Body of pancreas (tissue), 4 donors: ENCODE measurements around the gene AGAP1. TPM values are rescaled to one million over a fixed set of nuclear protein-coding genes. Genes with fewer than 3 reads are reported as not detected.

Experiments
- ATAC-seq: fragments of 150-250 bp; one replicate; pipeline ENCODE4 v1.9.1; 2016
- DNase-seq, 4 donors: peaks; one replicate each; pipeline ENCODE4 v3.0.0-alpha.2; 2019
- H3K27ac ChIP-seq, 4 donors: fragments of 200-600 bp; sonication (generic); 1 replicate in 3 of 4; 2 replicates in 1 of 4; pipeline versions ENCODE4 v1.5.1 to v1.6.1; 2016 to 2019; ENCODE audit warnings: mild to moderate bottlenecking in 1 of 4, mixed read lengths in 1 of 4, moderate library complexity in 1 of 4
- H3K27me3 ChIP-seq, 2 donors: fragments of 200-600 bp; sonication (generic); one replicate each; pipeline ENCODE4 v1.6.0; 2016; ENCODE audit warnings: mild to moderate bottlenecking in 1 of 2
- H3K36me3 ChIP-seq, 2 donors: fragments of 200-600 bp; sonication (generic); replicated peaks in 1 of 2; 2 replicates each; pipeline ENCODE4 v1.5.1; 2016; ENCODE audit warnings: low read depth in 2 of 2; ENCODE audit not compliant: insufficient read depth in 1 of 2
- H3K4me1 ChIP-seq: fragments of 200-600 bp; sonication (generic); one replicate; pipeline ENCODE4 v1.6.0; 2016
- H3K4me3 ChIP-seq, 2 donors: fragments of 200-600 bp; sonication (generic); 1 replicate in 1 of 2; 2 replicates in 1 of 2; pipeline ENCODE4 v1.5.1; 2016 to 2019
- H3K9me3 ChIP-seq, 3 donors: fragments of 200-600 bp; sonication (generic); 1 replicate in 2 of 3; 2 replicates in 1 of 3; pipeline ENCODE4 v1.5.1; 2016
- POLR2A ChIP-seq, 3 donors: fragments of 450-650 bp; IDR thresholded peaks; one replicate each; pipeline ENCODE4 v1.6.1; 2016; ENCODE audit warnings: antibody characterized with exemption in 3 of 3, mild to moderate bottlenecking in 2 of 3
- WGBS, 2 donors: methylation state at CpG; one replicate each; pipeline ENCODE4 v1.1.5; 2017; 5-methylcytosine and 5-hydroxymethylcytosine counted together
- intact Hi-C: fragments of 100-400 bp; cut with DNase I; formaldehyde crosslinking; loops from one replicate; pipeline ENCODE4 v1.15.1; 2023
- total RNA-seq, 2 donors: library from RNA; depleted of rRNA; stranded (reverse); fragments of >200 nt; gene quantifications; one replicate each; pipeline ENCODE4 v1.1.0, GENCODE V29; 2016
- TF ChIP-seq, protein P1 (sequence below), 7 experiments: fragments of 450-650 bp in 4 of 7; fragments of 200-600 bp in 3 of 7; sonication (generic) in 3 of 7; IDR thresholded peaks; one replicate each; pipeline ENCODE4 v1.5.1; 2016 to 2019; ENCODE audit warnings: antibody characterized with exemption in 7 of 7

Gene AGAP1
- total RNA-seq, 2 donors from 2014 or later = 21.3 to 32.6 TPM

GRCh38 chr2:235486729-235487128 is 7.1 kb upstream of the AGAP1 start:
- Histone ChIP-seq H3K27ac (no peak overlapping the region), H3K4me1 (no peaks in the 10 kb centered on the region), H3K4me3 (no peak overlapping the region), H3K9me3 (no peaks in the 10 kb centered on the region), H3K27me3 (no peaks in the 10 kb centered on the region), H3K36me3 (no peaks in the 10 kb centered on the region)
- ATAC-seq (no peak), DNase-seq (no peak)
- intact Hi-C loops = no loop called here
- no peak for TF ChIP-seq POLR2A (IDR thresholded peaks at IDR 0.05)
- TF ChIP-seq, protein P1, sequence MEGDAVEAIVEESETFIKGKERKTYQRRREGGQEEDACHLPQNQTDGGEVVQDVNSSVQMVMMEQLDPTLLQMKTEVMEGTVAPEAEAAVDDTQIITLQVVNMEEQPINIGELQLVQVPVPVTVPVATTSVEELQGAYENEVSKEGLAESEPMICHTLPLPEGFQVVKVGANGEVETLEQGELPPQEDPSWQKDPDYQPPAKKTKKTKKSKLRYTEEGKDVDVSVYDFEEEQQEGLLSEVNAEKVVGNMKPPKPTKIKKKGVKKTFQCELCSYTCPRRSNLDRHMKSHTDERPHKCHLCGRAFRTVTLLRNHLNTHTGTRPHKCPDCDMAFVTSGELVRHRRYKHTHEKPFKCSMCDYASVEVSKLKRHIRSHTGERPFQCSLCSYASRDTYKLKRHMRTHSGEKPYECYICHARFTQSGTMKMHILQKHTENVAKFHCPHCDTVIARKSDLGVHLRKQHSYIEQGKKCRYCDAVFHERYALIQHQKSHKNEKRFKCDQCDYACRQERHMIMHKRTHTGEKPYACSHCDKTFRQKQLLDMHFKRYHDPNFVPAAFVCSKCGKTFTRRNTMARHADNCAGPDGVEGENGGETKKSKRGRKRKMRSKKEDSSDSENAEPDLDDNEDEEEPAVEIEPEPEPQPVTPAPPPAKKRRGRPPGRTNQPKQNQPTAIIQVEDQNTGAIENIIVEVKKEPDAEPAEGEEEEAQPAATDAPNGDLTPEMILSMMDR (IDR thresholded peaks at IDR 0.05) = no peak
- 56 to 82% methylated on average over 1 of the region's 1 CpG for WGBS, 2 donors

DNA sequence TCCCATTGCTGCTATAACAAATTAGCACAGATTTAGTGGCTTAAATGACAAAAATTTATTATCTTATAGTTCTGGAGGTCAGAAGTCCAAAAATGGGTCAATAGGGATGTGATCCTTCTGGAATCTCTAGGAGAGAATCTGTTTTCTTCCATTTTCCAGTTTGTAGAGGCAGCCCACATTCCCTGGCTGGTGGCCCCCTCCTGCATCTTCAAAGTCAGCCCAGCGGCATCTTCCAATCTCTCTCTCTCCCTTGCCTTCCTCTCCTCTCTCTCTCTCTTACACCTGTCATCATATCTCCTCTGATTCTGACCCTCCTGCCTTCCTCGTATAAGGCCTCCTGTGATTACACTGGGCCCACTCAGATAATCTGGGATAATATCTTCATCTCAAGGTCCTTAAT is 3.9 kb upstream of the AGAP1 start:
- Histone ChIP-seq H3K9me3 (no peaks in the 10 kb centered on the region), H3K27ac (no peak overlapping the region), H3K4me3 (no peak overlapping the region), H3K27me3 (no peaks in the 10 kb centered on the region), H3K4me1 (peaks cover 7% of the 10 kb centered on the region), H3K36me3 (no peaks in the 10 kb centered on the region)
- WGBS, 2 donors = 90 to 97% methylated on average over 2 of the region's 2 CpGs
- no peak for TF ChIP-seq POLR2A (IDR thresholded peaks at IDR 0.05)
- TF ChIP-seq, protein P1 (IDR thresholded peaks at IDR 0.05) = no peak
- DNase-seq (no peak), ATAC-seq (no peak)
- intact Hi-C loops = no loop called here

DNA sequence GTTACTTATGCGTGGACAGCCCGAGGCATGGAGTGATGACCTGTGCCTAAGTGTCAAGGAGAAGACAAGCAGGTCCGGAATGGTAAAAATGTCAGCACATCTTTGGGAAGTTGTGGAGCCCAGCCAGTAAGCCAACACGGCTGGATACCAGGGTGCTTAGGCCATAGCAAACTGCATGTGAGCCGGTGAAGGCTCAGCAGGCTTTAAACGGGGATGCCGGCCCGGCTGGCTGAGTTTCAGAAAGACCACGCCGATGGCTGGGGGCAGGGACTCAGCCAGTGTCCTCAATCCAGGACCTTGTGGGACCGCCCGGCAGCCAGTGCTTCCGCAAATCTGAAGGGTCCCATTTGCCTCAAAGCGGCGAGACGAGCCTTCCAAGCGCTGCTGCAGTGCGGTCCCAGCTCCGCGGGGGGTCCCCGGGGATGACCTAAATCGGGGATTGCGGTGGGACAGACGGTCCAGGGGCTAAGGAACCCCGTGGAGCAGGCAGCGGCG is 946 bp upstream of the AGAP1 start:
- no peaks in the 10 kb centered on the region for H3K9me3 ChIP-seq
- no peak overlapping the region for H3K4me3 ChIP-seq
- 35 to 41% methylated on average over 14 to 27 of the region's 27 CpGs for WGBS, 2 donors
- no peak for TF ChIP-seq POLR2A (IDR thresholded peaks at IDR 0.05)
- TF ChIP-seq, protein P1 (IDR thresholded peaks at IDR 0.05) = no peak
- intact Hi-C loops = no loop called here
- H3K27ac ChIP-seq = peak overlapping the region; percentile 57 to 85 (median 82)
- peaks cover 26% of the 10 kb centered on the region for H3K4me1 ChIP-seq
- H3K27me3 ChIP-seq = no peaks in the 10 kb centered on the region
- DNase-seq = peak in 2 of 4 donors; percentile 18 to 25
- no peak for ATAC-seq
- H3K36me3 ChIP-seq = no peaks in the 10 kb centered on the region

- peak overlapping the region; percentile 57 to 85 (median 82) for H3K27ac ChIP-seq
- DNase-seq (no peak), ATAC-seq (peak; percentile 51)
- intact Hi-C loops = no loop called here
- TF ChIP-seq, protein P1 (IDR thresholded peaks at IDR 0.05) = no peak
- peak in 2 of 3 donors; percentile 25 to 31 for TF ChIP-seq POLR2A (IDR thresholded peaks at IDR 0.05)
- peaks cover 31% of the 10 kb centered on the region for H3K4me1 ChIP-seq
- H3K27me3 ChIP-seq = no peaks in the 10 kb centered on the region
- no peaks in the 10 kb centered on the region for H3K9me3 ChIP-seq
- H3K4me3 ChIP-seq = peak overlapping the region in 1 of 2 donors; percentile 2
- WGBS, 2 donors = 4 to 10% methylated on average over 18 to 33 of the region's 33 CpGs
- H3K36me3 ChIP-seq = no peaks in the 10 kb centered on the region
Observed at GRCh38 chr2:235493402-235493774, 455 bp upstream of the AGAP1 start.

GRCh38 chr2:235494716-235495372 is 1.0 kb downstream of the AGAP1 start:
- ATAC-seq (peak; percentile 1), DNase-seq (peak; percentile 48 to 60 (median 58))
- no peaks in the 10 kb centered on the region for H3K36me3 ChIP-seq
- H3K27me3 ChIP-seq = no peaks in the 10 kb centered on the region
- WGBS, 2 donors = 0% methylated on average over 1 to 67 of the region's 72 CpGs
- peaks cover 35% of the 10 kb centered on the region for H3K4me1 ChIP-seq
- H3K4me3 ChIP-seq = peak overlapping the region; percentile 9 to 35
- TF ChIP-seq, protein P1 (IDR thresholded peaks at IDR 0.05) = no peak
- TF ChIP-seq POLR2A (IDR thresholded peaks at IDR 0.05) = peak in 1 of 3 donors; percentile 7
- intact Hi-C loops = no loop called here
- peak overlapping the region; percentile 21 to 54 (median 32) for H3K27ac ChIP-seq
- no peaks in the 10 kb centered on the region for H3K9me3 ChIP-seq
